Measurements from ENCODE around the gene CPXM2.

Gene CPXM2

GRCh38 chr10:123784646-123785045 lies 107.0 kb downstream of the CPXM2 start:
- no peak for DNase-seq (ENCODE audit: low read depth)
- no peak for TF ChIP-seq CTCF (IDR thresholded peaks at IDR 0.05; ENCODE audit: control insufficient read depth, insufficient read depth, low read depth, low read length, missing control alignments)
- H3K4me3 ChIP-seq (ENCODE audit: control insufficient read depth, low read depth, low read length), result no peak overlapping the region

GRCh38 chr10:123784216-123784615 lies 107.4 kb downstream of the CPXM2 start:
- no peak overlapping the region for H3K4me3 ChIP-seq (ENCODE audit: control insufficient read depth, low read depth, low read length)
- no peak for DNase-seq (ENCODE audit: low read depth)
- TF ChIP-seq CTCF (IDR thresholded peaks at IDR 0.05; ENCODE audit: control insufficient read depth, insufficient read depth, low read depth, low read length, missing control alignments), result no peak

GRCh38 chr10:123783296-123783695 lies 108.3 kb downstream of the CPXM2 start:
- no peak for TF ChIP-seq CTCF (IDR thresholded peaks at IDR 0.05; ENCODE audit: control insufficient read depth, insufficient read depth, low read depth, low read length, missing control alignments)
- no peak for DNase-seq (ENCODE audit: low read depth)

GRCh38 chr10:123782549-123782948 lies 109.1 kb downstream of the CPXM2 start:
- TF ChIP-seq CTCF (IDR thresholded peaks at IDR 0.05; ENCODE audit: control insufficient read depth, insufficient read depth, low read depth, low read length, missing control alignments), result no peak
- DNase-seq (ENCODE audit: low read depth), result no peak

More at GRCh38 chr10:123783296-123783695, 108.3 kb downstream of the CPXM2 start:
- H3K4me3 ChIP-seq (ENCODE audit: control insufficient read depth, low read depth, low read length), result no peak overlapping the region

GRCh38 chr10:123781956-123782500 lies 109.6 kb downstream of the CPXM2 start:
- DNase-seq (ENCODE audit: low read depth), result no peak
- no peak for TF ChIP-seq CTCF (IDR thresholded peaks at IDR 0.05; ENCODE audit: control insufficient read depth, insufficient read depth, low read depth, low read length, missing control alignments)
- no peak overlapping the region for H3K4me3 ChIP-seq (ENCODE audit: control insufficient read depth, low read depth, low read length)

More at GRCh38 chr10:123782549-123782948, 109.1 kb downstream of the CPXM2 start:
- no peak overlapping the region for H3K4me3 ChIP-seq (ENCODE audit: control insufficient read depth, low read depth, low read length)

GRCh38 chr10:123781324-123781900 lies 110.2 kb downstream of the CPXM2 start:
- H3K4me3 ChIP-seq (ENCODE audit: control insufficient read depth, low read depth, low read length), result no peak overlapping the region
- no peak for DNase-seq (ENCODE audit: low read depth)
- TF ChIP-seq CTCF (IDR thresholded peaks at IDR 0.05; ENCODE audit: control insufficient read depth, insufficient read depth, low read depth, low read length, missing control alignments), result no peak

Data from AG09309 (cell line).